Stimulated activated CD8-positive, alpha-beta memory T cell treated with anti-CD3 and anti-CD28 coated beads, Interleukin-15, amount 100 ng/mL, for 4 hours (primary cell): ENCODE data around the gene COL5A2.

Source experiments
- DNase-seq, 2 donors: peaks; one replicate each; pipeline ENCODE4 v3.0.0-alpha.2; 2020; ENCODE audit warnings: low read depth in 2 of 2

The COL5A2 gene

DNA sequence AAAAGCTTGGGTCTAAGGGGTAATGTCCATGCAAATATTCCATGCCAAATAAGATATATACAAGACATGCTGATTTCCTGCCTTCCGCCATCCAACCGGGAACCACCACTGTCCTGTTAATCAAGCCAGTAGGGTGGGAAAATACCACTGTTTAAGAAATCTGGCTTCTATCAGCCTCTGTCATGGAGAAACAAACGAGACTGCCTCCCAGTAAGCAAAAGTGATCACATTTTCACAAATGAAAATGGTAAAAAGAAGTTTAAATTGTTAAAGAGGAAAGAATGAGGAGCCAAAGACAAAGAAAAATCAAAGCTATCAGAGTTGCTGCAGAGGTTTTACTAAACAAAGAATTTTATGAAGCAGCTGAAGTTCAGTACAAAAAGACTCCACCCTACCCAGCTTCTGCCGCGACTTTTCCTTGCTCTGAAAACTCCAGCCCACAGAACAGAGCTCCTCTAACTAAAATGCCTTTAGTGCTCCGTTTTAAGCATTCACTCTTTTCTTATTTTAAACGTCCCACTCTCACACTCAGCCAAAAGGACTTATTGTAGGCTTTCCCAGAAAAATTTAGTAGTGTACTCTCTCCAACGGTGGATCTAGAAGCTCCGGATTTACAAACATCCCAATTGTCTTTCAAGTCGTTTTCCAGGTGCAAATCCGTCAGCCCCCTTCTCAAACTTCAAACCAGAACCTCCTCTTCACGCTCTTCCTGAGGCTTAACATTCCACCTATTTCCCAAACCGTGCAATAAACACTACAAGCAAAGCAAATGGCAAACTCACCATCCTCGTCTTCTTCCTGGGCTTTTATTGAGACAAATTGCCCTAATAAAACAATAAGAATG is 613 bp downstream of the COL5A2 start:
- no peak for DNase-seq

DNA sequence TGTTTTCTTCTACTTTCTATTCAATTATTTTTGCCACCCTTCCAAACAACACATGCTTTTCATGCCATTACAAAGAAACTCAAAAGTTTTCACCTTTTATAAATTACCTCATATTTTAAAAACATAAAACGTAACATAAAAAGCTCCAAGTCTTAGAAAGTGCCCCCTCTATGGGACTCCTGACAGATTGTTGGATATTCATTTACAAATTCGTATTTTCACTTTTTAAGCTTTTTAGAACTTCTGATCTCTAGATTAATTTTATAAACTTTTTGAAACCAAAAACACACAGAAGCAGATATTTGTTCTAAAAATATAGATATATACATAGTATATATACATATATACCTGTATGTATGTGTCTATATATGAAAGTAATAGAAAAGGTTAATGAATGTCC is 1.5 kb downstream of the COL5A2 start:
- DNase-seq = no peak

DNA sequence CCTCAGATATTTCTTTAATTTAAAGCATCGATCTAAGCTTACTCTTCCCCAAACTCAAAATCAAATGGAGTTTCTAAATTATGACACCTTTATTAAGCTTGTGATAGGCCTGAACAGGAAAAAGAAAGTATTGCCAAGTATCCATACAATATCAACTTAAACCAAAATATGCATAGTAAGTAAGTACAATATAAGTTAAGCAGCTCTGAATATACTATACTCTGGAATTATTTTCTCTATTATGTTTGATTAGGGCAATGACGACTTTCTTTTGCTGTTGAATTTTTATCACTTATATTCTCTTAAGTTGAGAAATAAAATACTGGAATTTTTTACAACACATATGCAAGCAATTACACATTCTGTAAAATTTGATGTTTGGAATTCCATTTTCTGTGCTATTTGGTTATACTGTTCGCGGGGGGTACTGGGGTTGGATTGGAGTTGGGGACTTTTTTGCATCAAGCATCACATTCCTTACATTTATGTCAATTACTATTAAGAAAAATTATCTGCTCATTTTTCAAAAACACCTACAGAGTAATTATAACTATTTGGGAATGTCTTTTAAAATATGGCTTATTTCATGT is 2.2 kb downstream of the COL5A2 start:
- DNase-seq = no peak

DNA sequence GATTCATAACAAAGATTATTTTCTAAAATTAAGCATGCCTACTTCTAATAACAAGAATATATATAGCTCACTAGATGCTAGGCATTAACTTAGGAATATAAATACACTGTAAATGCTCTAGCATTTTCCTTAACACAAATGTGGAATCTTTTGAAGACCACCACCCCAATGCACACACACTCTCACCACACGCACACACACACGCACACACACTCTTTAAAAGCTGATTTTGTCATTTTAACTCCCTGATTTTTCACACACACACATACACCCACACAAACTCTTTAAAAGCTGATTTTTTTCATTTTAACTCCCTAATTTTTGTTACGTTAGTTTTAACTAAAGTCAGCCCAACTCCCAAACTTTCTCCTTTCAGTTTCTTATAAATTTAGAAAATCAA is 3.0 kb downstream of the COL5A2 start:
- no peak for DNase-seq

DNA sequence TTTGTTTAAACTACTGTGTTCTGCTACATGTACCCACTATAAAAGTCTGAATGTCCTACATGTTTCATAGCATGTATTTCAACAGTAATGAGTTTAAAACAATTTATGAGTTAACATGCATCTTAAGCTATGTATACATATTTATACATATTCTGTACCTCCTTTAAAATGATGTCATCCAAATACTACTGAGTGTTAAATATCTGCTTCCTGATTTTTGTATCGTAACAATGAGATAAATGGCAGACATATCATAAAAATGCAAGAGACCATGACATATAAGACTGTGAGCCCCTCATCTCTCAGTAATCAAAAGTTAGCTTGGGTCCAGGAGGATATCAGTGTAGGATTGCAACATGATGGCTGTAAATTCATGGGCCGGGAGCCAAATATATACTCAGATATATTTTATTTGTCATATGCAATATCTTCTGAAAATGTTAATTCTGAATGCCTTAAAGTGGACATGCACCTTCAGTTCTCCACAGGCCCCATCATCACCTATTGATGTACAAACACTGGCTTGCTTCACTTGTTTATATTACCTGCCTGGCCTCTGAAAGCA is 3.6 kb downstream of the COL5A2 start:
- no peak for DNase-seq

DNA sequence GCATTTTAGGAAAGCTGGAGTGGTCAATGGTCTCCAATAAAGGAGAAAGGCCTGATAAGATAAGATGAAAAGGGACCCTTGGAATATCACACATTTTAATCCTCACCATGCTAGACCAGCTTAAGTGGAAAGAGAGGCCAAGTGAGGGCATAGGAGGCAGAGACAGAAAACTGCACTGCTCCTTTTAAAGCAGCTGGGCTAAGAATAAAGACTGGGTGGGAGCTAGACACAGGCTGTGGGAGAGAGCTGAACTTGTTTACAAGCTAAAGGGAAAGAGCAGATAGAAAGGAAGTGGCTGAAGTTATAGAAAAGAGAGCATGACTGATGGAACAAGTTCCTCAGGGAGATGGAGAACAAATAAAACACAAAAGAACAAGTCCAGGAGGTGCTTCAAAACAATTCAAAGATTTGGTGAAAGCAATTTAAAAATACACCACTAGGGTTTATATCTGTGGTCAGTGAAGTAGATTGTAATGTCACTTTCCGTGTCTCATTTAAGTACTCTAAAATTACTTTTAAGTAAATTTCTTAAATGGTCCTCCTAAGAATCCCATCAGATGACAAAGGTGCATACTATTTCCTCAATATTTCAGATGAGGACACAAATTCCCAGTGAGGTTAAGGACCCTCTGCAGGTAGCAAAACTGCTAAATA is 7.5 kb downstream of the COL5A2 start:
- DNase-seq = no peak

DNA sequence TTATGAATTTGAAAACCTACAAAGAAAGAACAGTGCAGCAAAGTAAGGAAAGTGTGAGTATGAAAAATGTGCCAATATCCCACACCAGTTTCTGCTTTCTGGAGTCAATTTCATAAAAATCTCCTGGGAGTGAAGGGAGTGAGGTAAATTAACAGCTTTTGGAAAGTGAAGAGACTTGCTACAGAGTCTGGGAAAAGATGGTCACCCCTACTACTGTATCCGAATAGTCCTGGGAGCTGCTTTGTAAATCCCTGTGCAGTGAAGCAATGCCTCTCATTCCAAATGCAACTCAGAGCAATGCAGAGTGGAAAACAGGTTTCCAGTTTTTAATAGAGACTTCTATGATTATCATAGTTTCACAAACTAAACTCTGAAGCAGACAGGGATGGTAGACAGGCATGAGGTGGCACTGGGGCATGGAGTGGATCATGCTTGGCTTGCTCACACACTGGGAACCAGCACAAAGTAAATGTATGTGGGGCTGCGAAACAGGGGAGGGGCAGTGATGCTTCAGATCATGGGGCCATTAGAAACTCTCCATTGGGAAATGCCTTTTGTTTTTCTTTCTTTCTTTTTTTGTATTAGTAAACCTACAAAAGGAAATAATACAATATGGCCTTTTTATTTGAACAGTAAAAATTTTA is 10.6 kb downstream of the COL5A2 start:
- no peak for DNase-seq

DNA sequence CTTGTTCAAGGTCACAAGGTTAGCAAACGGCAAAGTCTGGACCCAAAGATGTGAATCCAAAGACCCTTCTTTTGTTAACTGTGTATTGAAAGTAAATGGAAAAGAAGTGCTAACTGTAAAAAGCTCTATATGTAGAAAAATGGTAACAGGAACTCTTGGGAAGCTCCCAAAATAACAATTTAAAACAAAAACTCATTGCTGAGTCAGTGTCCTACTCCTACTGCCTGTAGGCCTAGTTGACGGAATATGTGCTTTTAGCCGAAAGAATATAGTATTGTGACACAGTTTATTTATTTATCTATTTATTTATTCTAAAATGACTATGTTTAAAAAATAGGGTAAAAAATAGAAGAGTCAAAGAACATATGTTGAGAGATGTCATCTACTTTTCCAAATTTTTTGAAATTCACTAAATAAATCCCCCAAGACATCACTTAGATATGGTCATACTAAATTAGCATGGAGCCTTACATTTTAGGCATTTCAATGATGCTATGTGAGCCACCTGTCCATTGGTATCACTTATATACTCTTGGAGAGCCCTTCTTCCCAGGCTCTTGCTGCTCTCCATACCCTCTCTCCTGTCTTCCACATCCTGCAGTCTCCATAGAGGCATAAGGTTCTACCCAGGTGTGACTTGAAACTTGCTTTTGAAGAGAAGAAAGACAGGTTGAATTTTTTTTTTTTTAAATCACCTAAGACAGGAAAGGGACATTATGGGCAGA is 13.7 kb downstream of the COL5A2 start:
- DNase-seq = no peak

DNA sequence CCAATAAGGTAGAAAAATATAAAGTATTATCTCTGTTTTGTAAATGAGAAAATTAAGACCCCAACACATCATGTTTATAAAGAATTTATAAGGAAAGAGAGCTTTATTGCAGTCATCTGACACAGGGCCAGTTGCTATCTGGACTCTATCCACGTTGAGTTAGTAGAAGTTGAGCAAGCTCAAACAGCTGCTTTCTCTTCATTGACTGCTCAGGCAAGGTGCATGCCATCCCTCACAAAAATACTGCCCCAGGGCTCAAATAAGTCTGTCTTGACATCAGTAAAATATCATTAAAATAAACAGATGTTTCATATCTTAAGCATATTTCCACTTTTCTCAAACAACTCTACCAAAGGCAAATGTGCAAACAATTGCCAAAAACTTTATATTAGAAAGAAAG is 14.8 kb downstream of the COL5A2 start:
- no peak for DNase-seq

DNA sequence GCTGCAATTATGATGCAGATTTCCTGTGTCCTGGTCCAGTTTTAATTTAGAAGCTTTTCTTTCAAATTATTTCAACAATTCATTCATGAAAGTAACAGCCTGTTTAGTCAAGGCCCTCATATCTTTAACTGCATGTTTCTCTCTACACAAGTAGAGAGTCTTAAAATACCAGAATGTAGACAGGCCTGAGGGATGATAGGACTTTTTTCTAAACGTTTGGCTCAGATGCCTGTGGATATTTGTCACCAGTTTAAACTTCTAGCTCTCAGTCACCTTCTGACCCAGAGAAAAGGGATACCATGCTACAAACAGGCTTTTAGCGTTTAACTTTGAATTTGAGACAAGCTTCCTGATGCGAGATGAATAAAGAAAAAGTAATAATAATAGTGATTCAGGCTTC is 15.7 kb downstream of the COL5A2 start:
- DNase-seq = no peak

DNA sequence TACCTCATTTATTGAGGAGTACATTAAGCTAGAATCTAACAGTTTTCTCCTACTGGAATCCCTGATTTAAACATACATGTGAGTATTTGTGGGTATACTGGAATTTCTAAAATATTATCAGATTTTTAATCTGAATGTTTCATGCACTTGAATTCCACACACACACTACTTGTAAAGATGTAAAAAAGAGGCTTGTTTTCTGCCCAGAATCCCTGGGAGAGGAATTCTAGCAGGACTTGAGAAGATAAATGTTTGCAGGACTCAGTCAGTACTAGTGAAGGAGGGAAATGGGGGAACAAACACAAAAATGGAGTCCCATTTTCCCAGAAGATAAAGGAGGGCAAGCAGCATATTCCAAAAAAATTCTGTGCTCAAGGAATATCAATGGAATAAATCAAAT is 17.0 kb downstream of the COL5A2 start:
- no peak for DNase-seq

DNA sequence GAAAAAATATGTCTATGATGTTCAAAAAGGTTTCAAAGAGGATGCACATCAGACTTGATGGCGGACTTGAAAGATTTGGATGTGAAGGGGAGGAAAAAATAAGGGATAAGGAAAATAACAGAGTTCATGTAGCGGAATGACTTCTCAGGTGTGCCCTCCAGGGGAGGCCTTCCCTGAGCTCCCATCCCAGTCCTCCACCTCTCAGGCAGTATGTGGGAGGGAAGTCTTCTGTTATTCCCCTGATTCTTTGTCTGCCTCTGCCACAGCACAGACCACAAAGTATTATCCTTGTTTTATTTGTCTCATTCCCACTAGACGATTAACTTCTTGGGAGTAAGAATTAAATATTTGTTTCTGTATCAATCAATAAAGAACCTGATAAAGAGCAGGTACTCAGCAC is 17.7 kb downstream of the COL5A2 start:
- no peak for DNase-seq

DNA sequence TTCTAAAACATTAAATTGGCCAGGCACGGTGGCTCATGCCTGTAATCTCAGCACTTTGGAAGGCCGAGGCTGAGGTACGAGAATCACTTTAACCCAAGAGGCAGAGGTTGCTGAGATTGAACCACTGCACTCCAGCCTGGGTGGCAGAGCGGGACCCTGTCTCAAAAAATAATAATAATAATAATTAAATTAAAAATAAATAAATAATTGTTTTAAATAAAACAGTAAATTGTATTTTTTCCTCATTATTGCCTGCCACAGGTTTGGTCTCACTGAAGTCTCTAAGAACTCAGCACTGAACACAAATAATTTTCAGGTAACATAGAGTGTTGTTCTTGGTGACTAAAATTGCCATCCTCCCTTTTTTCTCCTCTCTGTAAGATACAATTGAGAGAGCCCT is 19.8 kb downstream of the COL5A2 start:
- no peak for DNase-seq

DNA sequence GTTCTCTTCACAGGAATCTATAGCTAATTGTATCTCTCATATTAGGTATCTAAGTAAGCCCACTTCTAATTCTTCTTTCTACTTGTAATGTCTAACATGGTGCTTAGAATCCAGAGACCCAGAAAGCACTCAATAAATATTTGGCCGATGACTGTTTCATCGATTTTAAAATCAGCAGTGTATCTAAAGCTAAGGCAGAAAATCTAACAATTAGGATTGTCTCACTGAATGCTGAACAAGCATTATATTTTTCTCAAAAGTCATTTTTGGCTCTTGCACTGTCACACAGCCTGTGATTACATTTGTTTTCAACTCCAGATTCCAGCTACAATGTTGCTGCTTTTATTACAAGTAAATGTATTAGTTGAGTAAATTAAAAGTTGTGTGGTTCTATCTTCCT is 20.3 kb downstream of the COL5A2 start:
- no peak for DNase-seq

DNA sequence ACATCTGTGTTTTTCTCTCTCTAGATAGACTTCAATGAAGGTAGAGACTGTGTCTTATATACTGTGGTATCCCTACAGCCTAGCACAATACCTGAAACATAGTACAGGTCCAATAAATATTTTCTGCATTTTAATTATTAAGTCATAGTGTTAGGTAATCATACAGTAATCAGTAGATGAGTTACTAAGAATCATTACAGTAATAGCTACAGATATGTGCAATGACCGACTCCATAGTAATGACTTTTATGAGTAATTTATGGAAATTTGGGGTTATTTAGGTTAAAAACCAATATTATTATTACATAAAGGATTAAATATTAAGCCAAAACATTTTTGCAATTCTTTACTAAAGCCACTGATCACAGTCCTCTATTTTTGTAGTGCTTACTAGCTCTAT is 21.6 kb downstream of the COL5A2 start:
- no peak for DNase-seq

DNA sequence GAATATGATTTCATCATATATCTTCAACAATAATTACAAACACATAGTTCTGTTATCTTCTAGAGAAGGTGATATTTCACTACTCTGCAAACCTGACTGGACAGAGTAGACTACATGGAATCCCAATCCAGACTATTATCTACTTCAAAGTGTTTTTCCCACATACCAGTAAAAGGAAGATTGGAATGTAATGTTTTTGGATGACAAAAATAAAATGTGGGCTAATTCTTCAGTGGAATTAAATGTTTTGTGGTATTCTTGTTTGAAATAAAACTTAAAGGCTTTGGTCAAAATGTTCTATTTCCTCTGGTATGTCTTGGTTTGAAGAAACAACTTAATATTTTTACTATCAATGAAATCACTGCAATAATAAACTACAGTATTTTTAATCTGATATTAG is 22.1 kb downstream of the COL5A2 start:
- DNase-seq = no peak

DNA sequence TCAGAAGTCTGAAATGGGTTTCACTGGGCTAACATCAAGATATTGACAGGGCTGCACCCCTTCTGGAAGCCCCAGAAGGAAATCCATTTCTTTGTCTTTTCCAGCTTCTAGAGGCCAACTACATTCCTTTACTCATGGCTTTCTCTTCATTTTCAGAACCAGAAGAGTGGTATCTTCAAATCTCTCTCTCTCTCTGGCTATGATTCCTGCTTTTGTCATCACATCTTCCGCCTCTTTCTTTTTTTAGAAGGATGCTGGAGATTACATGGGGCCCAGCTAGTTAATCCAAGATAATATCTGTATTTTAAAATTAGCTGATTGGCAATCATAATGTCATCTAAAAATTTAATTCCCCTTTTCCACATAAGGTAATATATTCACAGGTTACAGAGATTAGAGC is 23.8 kb downstream of the COL5A2 start:
- DNase-seq = no peak

DNA sequence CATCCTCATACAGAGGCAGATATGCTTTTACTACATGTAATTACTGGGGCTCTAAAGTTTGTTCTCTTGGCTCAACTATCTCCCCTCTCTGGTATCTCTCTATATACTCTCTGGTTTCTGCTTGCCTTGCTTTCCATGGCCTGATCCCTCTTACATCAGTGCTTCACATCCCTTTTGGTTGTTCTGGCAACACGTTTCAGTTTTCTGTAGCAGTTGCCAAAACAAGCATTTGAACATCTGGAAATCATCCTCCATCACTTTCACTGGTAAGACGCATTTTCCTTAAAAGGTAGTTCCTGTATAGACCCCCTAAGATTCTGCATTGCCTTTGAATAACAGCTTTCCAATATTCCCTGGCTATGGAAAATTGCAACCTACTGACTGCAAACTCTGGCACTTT is 25.9 kb downstream of the COL5A2 start:
- DNase-seq = no peak

DNA sequence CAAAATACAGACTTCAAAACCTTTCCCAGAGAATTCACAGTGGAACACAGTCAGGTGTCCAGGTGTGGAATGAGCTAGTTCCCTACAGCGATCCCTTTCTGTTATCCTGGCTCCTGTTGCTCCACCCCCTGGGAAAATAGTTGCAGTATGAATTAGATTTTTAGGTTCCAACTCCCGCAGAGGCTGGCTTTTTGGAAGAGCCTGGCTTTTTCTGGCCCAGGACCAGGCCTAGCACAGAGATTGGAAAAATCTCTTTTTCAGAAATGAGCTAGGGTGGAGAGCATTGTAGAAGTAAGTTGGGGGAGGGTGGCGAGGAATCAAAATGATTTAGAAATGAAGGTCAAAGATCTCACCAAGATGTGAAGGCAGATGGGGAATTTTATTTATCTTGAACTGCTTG is 27.1 kb downstream of the COL5A2 start:
- DNase-seq = no peak

DNA sequence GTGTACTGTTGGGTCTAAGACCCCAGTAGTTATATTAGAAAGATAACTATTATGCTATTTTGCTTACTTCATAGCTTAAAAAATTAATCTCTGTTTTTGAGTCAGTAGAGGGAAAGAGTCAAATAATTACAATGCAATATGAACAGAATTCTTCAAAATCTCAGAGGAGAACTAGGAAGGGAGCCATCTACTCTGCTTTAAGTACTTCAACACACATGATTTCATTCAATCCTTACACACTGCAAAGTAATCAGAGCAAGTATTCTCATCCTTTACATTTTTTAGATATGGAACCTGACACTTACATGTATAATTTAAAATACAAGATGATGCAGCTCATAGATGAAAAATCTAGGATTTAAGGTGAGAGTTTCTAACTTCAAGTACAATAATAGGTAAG is 27.7 kb downstream of the COL5A2 start:
- DNase-seq = no peak

DNA sequence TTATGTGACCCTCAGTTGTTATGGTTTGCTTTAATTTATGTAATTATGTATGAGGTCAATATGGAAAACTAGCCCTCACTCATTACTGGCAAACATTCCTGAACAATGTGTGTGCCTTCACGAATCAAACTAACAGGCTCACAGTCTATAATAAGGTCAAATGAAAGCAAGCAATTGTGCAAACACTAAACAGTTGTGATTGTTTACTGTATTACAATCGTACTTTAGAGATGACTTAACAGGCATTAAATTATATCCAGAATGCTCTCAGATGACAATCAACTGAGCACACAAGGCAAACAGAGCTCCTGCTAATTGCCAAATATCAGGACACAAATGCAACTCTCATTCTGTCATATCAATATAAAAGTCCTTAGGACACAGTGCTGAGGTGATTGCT is 29.5 kb downstream of the COL5A2 start:
- DNase-seq = no peak

DNA sequence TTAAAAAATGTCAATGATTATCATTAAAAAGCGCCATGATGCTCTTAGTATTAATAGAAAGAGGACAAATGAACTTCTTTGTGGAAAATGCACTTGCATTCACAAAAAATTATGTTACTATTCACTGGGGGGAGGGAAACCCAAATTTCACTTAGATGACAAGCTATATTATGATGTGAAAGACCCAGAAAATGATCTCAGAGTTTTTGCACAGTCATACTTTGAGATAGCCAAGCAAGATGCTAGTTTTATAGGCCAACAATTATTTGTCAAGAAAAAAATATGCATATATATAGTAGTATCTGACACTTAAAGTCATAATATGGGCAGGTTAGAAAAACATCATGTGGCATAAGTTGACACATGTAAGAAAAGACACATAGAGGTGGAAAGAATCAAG is 31.6 kb downstream of the COL5A2 start:
- no peak for DNase-seq
